T-cell (primary cell): ENCODE measurements around the gene CABP4. TPM values are rescaled to one million over a fixed set of nuclear protein-coding genes. Genes with fewer than 3 reads are reported as not detected.

ENCODE experiments used
- ATAC-seq, 4 experiments: fragments of 200-7000 bp in 3 of 4; fragments of 150-1000 bp in 1 of 4; cut with Tn5 transposase; replicated peaks in 1 of 4; 1 replicate in 3 of 4; 2 replicates in 1 of 4; pipeline ENCODE4 v1.10.0; 2021; ENCODE audit warnings: moderate library complexity in 3 of 4, mild to moderate bottlenecking in 2 of 4, moderate number of reproducible peaks in 1 of 4
- CTCF ChIA-PET, 2 donors: fragments of 300-600 bp; sonication (Branson Sonifier 250); formaldehyde crosslinking; loops; one replicate each; lab custom pipeline; 2022; ENCODE audit warnings: antibody characterized with exemption in 2 of 2; lab: Charles Lee
- POLR2A ChIA-PET, 2 donors: fragments of 300-600 bp; sonication (Branson Sonifier 250); formaldehyde crosslinking; loops; one replicate each; lab custom pipeline; 2022; ENCODE audit warnings: antibody characterized with exemption in 2 of 2; lab: Charles Lee
- DNase-seq, 35 experiments: peaks; one replicate each; pipeline versions ENCODE4 v3.0.0 to v3.0.0-alpha.2; 2013 to 2023
- H3K27ac ChIP-seq: one replicate; pipeline ENCODE4 v1.5.1; 2013; ENCODE audit warnings: low read length
- H3K27me3 ChIP-seq, 2 experiments: replicated peaks in 1 of 2; 1 replicate in 1 of 2; 2 replicates in 1 of 2; pipeline versions ENCODE4 v1.6.1 to v1.7.0; 2013; ENCODE audit warnings: low read length in 1 of 2, mixed read lengths in 1 of 2; ENCODE audit not compliant: control insufficient read depth in 2 of 2, insufficient read depth in 2 of 2; ENCODE audit errors: extremely low read depth in 1 of 2
- H3K36me3 ChIP-seq, 2 donors: 1 replicate in 1 of 2; 2 replicates in 1 of 2; pipeline versions ENCODE4 v1.6.1 to v1.7.0; 2013; ENCODE audit warnings: low read length in 1 of 2; ENCODE audit not compliant: control insufficient read depth in 2 of 2, insufficient read depth in 1 of 2; ENCODE audit errors: extremely low read depth in 1 of 2
- H3K4me1 ChIP-seq, 2 experiments: 1 replicate in 1 of 2; 2 replicates in 1 of 2; pipeline versions ENCODE4 v1.6.1 to v1.7.0; 2013; ENCODE audit warnings: low read length in 2 of 2, mixed read lengths in 1 of 2; ENCODE audit not compliant: insufficient read depth in 2 of 2, control insufficient read depth in 1 of 2; ENCODE audit errors: extremely low read depth in 1 of 2
- H3K4me3 ChIP-seq, 2 donors: 1 replicate in 1 of 2; 2 replicates in 1 of 2; pipeline versions ENCODE4 v1.5.1 to v1.7.0; 2013; ENCODE audit warnings: mild to moderate bottlenecking in 2 of 2, low read length in 1 of 2, moderate library complexity in 1 of 2; ENCODE audit not compliant: control insufficient read depth in 1 of 2; ENCODE audit errors: extremely low read depth in 1 of 2
- H3K9me3 ChIP-seq: 2 replicates; pipeline ENCODE4 v1.7.0; 2013
- H3K27ac Mint-ChIP-seq, 2 donors: one replicate each; pipeline ENCODE4 v1.8.0; 2020 to 2021; ENCODE audit warnings: mild to moderate bottlenecking in 2 of 2, mixed read lengths in 2 of 2
- H3K27me3 Mint-ChIP-seq, 2 donors: one replicate each; pipeline ENCODE4 v1.8.0; 2021 to 2022; ENCODE audit warnings: mixed read lengths in 2 of 2
- H3K36me3 Mint-ChIP-seq: one replicate; pipeline ENCODE4 v1.8.0; 2021; ENCODE audit warnings: mixed read lengths
- H3K4me1 Mint-ChIP-seq, 3 donors: one replicate each; pipeline ENCODE4 v1.8.0; 2020 to 2022; ENCODE audit warnings: mixed read lengths in 3 of 3, mild to moderate bottlenecking in 1 of 3
- H3K4me3 Mint-ChIP-seq, 3 donors: one replicate each; pipeline ENCODE4 v1.8.0; 2020 to 2022; ENCODE audit warnings: mild to moderate bottlenecking in 3 of 3, mixed read lengths in 3 of 3, moderate library complexity in 3 of 3
- H3K9me3 Mint-ChIP-seq, 3 donors: one replicate each; pipeline ENCODE4 v1.8.0; 2020 to 2022; ENCODE audit warnings: mixed read lengths in 3 of 3
- WGBS: methylation state at CpG from one replicate; pipeline ENCODE4 v1.1.5; 2013; ENCODE audit warnings: missing lambda C conversion rate; ENCODE audit not compliant: insufficient coverage; 5-methylcytosine and 5-hydroxymethylcytosine counted together
- total RNA-seq, 35 experiments: library from RNA in 6 of 35; stranded (reverse) in 6 of 35; fragments of 120-200 nt in 1 of 35; gene quantifications; one replicate each; pipeline versions ENCODE4 v1.2.1 to v1.2.4 and lab custom pipeline; 2013 to 2026

Gene CABP4
- total RNA-seq, 5 donors from 2014 or later (not counting 1 experiment from before 2014, with no cell fraction given) = 3.5 to 16.0 (median 5.6) TPM

DNA sequence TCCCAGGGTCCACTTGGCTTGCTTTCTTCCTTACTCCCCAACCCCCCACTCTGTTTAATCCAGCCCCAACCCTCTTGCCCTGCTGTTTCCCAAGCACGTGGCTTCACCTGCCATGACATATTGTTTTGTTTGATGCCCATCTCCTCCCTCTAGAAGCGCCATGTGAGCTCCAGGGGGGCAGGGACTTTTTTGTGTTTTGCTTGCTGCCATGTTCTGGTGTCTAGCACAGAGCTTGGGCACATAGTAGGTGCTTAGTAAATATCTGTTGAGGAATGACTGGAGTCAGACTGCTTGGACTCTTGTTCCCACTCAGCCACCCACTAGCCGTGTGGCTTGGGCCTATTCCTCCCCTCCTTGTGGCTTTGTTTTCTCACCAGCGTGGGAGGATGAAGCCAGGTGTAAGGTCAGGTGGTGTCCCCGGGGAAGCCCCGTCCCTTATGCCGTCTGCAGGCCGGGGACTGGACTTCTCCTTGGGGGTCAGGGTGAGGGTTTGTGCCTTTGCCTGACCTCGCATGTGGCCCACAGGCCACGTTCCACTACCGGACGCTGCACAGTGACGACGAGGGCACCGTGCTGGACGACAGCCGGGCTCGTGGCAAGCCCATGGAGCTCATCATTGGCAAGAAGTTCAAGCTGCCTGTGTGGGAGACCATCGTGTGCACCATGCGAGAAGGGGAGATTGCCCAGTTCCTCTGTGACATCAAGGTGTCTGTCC lies 31.5 kb downstream of the CABP4 start:
- H3K4me3 ChIP-seq = peak overlapping the region in 1 of 2 donors; percentile 15
- H3K27ac ChIP-seq = peak overlapping the region; percentile 93
- Mint-ChIP-seq H3K27me3 (no peaks in the 10 kb centered on the region), H3K27ac (peak overlapping the region; percentile 99), H3K9me3 (no peaks in the 10 kb centered on the region), H3K4me1 (peaks cover 65 to 69% (median 67%) of the 10 kb centered on the region in 3 donors), H3K4me3 (peak overlapping the region; percentile 70 to 86 (median 70)), H3K36me3 (peaks cover 18% of the 10 kb centered on the region)
- no peaks in the 10 kb centered on the region for H3K27me3 ChIP-seq
- POLR2A ChIA-PET = interaction anchor here in 1 of 2 donors (0.6 kb wide), 1 partner anchor 20 kb away, joined by 7 read pairs; no protein-coding TSS in a partner anchor
- CTCF ChIA-PET = interaction anchor here in 1 of 2 donors (0.6 kb wide), 1 partner anchor 35 kb away, joined by 3 read pairs; no protein-coding TSS in a partner anchor
- H3K4me1 ChIP-seq = peaks cover 23 to 80% of the 10 kb centered on the region in 2 experiments
- WGBS = 33% methylated on average over 16 of the region's 20 CpGs
- H3K9me3 ChIP-seq = no peaks in the 10 kb centered on the region
- DNase-seq (peak in 1 of 35 experiments; percentile 51), ATAC-seq (no peak)
- peaks cover 19 to 50% of the 10 kb centered on the region in 2 donors for H3K36me3 ChIP-seq

DNA sequence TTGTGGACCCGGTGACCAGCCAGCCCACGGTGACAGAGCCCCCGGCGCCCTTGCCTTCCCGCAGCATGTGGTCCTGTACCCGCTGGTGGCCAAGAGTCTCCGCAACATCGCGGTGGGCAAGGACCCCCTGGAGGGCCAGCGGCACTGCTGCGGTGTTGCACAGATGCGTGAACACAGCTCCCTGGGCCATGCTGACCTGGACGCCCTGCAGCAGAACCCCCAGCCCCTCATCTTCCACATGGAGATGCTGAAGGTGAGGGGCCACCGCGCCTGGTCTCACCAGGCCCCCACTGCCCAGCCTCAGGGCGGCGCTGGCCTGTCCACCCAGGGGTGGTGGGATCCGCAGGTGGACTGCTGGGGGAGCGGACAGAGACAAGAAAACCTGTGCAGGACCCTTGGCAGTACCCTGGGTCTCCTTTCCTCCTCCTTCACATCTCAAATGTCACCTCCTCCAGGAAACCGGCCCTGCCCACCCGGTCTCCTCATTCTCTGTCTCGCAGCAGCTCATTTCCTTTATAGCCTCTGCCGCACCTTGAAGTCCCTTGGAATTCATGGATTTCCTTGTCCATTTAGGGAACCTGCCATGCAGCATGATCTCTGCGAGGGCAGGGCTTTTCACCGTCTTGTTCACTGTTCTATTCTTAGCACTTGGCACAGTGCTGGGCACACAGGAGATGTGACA lies 34.2 kb downstream of the CABP4 start:
- Histone ChIP-seq H3K36me3 (peaks cover 23 to 77% of the 10 kb centered on the region in 2 donors), H3K4me1 (peaks cover 17 to 65% of the 10 kb centered on the region in 2 experiments), H3K9me3 (no peaks in the 10 kb centered on the region), H3K27ac (peak overlapping the region; percentile 59), H3K27me3 (no peaks in the 10 kb centered on the region), H3K4me3 (no peak overlapping the region)
- H3K27me3 Mint-ChIP-seq = no peaks in the 10 kb centered on the region
- WGBS = 92% methylated on average over 22 of the region's 25 CpGs
- POLR2A ChIA-PET = interaction anchor here in 1 of 2 donors (0.5 kb wide), 1 partner anchor 148 kb away, joined by 5 read pairs; no protein-coding TSS in a partner anchor
- H3K9me3 Mint-ChIP-seq = no peaks in the 10 kb centered on the region
- peaks cover 18% of the 10 kb centered on the region for H3K36me3 Mint-ChIP-seq
- CTCF ChIA-PET = no interaction called here
- peaks cover 44 to 51% (median 47%) of the 10 kb centered on the region in 3 donors for H3K4me1 Mint-ChIP-seq
- no peak for ATAC-seq
- H3K27ac Mint-ChIP-seq = peak overlapping the region; percentile 76 to 80
- no peak for DNase-seq
- H3K4me3 Mint-ChIP-seq = no peak overlapping the region

DNA sequence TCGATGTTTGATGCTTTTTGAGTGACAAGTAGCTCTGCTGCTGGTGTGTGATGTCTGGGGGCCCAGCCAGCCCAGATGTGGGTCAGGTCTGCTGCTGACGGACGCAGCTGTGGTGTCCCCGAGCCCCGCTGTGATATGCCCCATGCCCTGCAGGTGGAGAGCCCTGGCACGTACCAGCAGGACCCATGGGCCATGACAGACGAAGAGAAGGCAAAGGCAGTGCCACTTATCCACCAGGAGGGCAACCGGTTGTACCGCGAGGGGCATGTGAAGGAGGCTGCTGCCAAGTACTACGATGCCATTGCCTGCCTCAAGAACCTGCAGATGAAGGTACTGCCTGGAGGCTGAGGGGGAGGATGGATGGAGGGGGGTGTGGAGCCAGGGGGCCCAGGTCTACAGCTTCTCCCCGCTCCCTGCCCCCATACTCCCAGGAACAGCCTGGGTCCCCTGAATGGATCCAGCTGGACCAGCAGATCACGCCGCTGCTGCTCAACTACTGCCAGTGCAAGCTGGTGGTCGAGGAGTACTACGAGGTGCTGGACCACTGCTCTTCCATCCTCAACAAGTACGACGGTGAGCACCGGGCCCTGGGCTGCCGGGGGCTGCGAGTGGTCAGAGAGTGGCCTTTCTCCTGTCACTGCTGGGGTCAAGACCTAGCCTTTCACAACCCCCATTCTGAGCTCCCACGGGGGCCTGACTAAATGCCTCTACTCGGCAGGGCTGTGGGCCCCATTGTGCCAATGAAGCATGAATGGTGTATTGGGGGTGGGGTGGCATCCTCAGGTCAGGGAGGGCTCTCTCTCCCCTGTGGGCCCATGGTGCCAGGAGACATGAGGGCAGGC lies 35.0 kb downstream of the CABP4 start:
- Histone ChIP-seq H3K27ac (no peak overlapping the region), H3K4me3 (no peak overlapping the region), H3K9me3 (no peaks in the 10 kb centered on the region), H3K4me1 (peaks cover 10 to 57% of the 10 kb centered on the region in 2 experiments), H3K27me3 (no peaks in the 10 kb centered on the region), H3K36me3 (peaks cover 27 to 84% of the 10 kb centered on the region in 2 donors)
- H3K4me1 Mint-ChIP-seq = peaks cover 37 to 43% (median 39%) of the 10 kb centered on the region in 3 donors
- peak overlapping the region; percentile 76 to 80 for H3K27ac Mint-ChIP-seq
- ChIA-PET CTCF (interaction anchor here in 1 of 2 donors (0.6 kb wide), 1 partner anchor 116 kb away, joined by 4 read pairs; no protein-coding TSS in a partner anchor), POLR2A (no interaction called here)
- no peak for ATAC-seq
- H3K4me3 Mint-ChIP-seq = no peak overlapping the region
- H3K9me3 Mint-ChIP-seq = no peaks in the 10 kb centered on the region
- H3K27me3 Mint-ChIP-seq = no peaks in the 10 kb centered on the region
- 89% methylated on average over 19 of the region's 23 CpGs for WGBS
- H3K36me3 Mint-ChIP-seq = peaks cover 18% of the 10 kb centered on the region
- no peak for DNase-seq

DNA sequence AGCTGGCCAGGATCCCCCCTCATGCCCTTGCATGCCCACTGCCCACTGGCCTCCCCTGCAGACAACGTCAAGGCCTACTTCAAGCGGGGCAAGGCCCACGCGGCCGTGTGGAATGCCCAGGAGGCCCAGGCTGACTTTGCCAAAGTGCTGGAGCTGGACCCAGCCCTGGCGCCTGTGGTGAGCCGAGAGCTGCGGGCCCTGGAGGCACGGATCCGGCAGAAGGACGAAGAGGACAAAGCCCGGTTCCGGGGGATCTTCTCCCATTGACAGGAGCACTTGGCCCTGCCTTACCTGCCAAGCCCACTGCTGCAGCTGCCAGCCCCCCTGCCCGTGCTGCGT lies 35.5 kb downstream of the CABP4 start:
- Histone ChIP-seq H3K27ac (no peak overlapping the region), H3K36me3 (peaks cover 31 to 89% of the 10 kb centered on the region in 2 donors), H3K27me3 (no peaks in the 10 kb centered on the region), H3K9me3 (no peaks in the 10 kb centered on the region), H3K4me3 (no peak overlapping the region), H3K4me1 (peaks cover 9 to 54% of the 10 kb centered on the region in 2 experiments)
- 92% methylated on average over 13 of the region's 15 CpGs for WGBS
- H3K36me3 Mint-ChIP-seq = peaks cover 18% of the 10 kb centered on the region
- no peak overlapping the region for H3K4me3 Mint-ChIP-seq
- H3K27me3 Mint-ChIP-seq = no peaks in the 10 kb centered on the region
- ATAC-seq = no peak
- H3K27ac Mint-ChIP-seq = no peak overlapping the region
- POLR2A ChIA-PET = no interaction called here
- CTCF ChIA-PET = no interaction called here
- no peak for DNase-seq
- H3K4me1 Mint-ChIP-seq = peaks cover 32 to 39% (median 37%) of the 10 kb centered on the region in 3 donors
- no peaks in the 10 kb centered on the region for H3K9me3 Mint-ChIP-seq

DNA sequence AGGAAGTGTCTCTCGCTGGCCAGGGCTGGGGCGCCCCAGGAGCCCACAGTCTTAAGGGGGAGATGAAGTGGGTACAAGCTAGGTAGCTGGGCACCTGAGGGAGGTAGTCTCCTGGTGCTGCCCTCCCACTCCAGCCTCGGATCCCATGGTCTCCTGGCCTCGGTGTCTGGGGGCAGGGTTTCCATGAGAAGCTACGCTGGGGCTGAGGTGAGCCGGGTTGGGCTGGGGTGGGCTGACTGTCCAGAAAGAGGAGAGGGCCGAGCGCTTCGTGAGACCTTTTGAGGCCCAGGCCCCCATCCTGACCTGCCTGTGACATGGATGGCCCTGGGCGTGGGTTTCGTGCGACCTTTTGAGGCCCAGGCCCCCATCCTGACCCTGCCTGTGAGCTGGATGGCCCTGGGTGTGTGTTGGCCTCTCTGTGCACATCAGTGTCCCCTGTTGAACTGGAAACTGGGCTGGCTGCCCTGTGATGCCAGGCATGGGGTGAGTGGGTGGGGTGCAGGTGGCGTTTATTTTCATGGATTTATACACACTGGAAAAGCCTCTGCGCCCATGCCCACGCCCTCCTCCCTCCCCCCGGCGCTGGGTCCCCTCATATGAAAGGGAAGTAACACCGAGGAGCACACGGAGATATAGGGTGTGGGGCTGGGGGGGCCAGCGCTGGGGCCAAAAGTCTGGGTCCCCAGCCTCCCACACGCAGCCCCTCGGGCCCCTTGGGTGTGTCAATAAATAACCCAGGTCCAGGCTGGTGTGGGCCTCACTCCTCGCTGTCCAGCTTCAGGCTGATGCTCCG lies 36.3 kb downstream of the CABP4 start:
- no peak for ATAC-seq
- H3K27ac Mint-ChIP-seq = peak overlapping the region in 1 of 2 donors; percentile 64
- Histone ChIP-seq H3K27ac (no peak overlapping the region), H3K36me3 (peaks cover 39 to 96% of the 10 kb centered on the region in 2 donors), H3K9me3 (no peaks in the 10 kb centered on the region), H3K4me3 (no peak overlapping the region), H3K27me3 (no peaks in the 10 kb centered on the region), H3K4me1 (peaks cover 5 to 46% of the 10 kb centered on the region in 2 experiments)
- DNase-seq = no peak
- H3K4me1 Mint-ChIP-seq = peaks cover 24 to 31% (median 30%) of the 10 kb centered on the region in 3 donors
- WGBS = 87% methylated on average over 18 of the region's 24 CpGs
- H3K27me3 Mint-ChIP-seq = no peaks in the 10 kb centered on the region
- ChIA-PET CTCF (no interaction called here), POLR2A (no interaction called here)
- H3K36me3 Mint-ChIP-seq = peaks cover 17% of the 10 kb centered on the region
- no peak overlapping the region for H3K4me3 Mint-ChIP-seq
- no peaks in the 10 kb centered on the region for H3K9me3 Mint-ChIP-seq
